Mucosa of rectum (tissue), 2 donors: Measurements from ENCODE around the gene GSE1.

Source experiments
- H3K27ac ChIP-seq, 2 donors: one replicate each; pipeline ENCODE4 v1.7.0; 2013; ENCODE audit warnings: inconsistent platforms in 2 of 2, low read depth in 2 of 2, low read length in 2 of 2
- H3K27me3 ChIP-seq, 2 donors: one replicate each; pipeline ENCODE4 v1.7.0; 2013; ENCODE audit warnings: low read length in 2 of 2; ENCODE audit not compliant: control insufficient read depth in 2 of 2, insufficient read depth in 2 of 2
- H3K36me3 ChIP-seq, 2 donors: one replicate each; pipeline ENCODE4 v1.7.0; 2013; ENCODE audit warnings: low read length in 2 of 2; ENCODE audit not compliant: control insufficient read depth in 2 of 2, insufficient read depth in 2 of 2
- H3K4me1 ChIP-seq, 2 donors: one replicate each; pipeline ENCODE4 v1.7.0; 2013; ENCODE audit warnings: low read length in 2 of 2, mild to moderate bottlenecking in 1 of 2; ENCODE audit not compliant: control insufficient read depth in 2 of 2, insufficient read depth in 2 of 2
- H3K4me3 ChIP-seq, 2 donors: one replicate each; pipeline ENCODE4 v1.7.0; 2013; ENCODE audit warnings: low read length in 2 of 2
- H3K9ac ChIP-seq, 2 donors: one replicate each; pipeline ENCODE4 v1.7.0; 2013; ENCODE audit warnings: low read length in 2 of 2, low read depth in 1 of 2, mild to moderate bottlenecking in 1 of 2
- H3K9me3 ChIP-seq, 2 donors: one replicate each; pipeline ENCODE4 v1.7.0; 2013; ENCODE audit warnings: low read length in 2 of 2; ENCODE audit not compliant: control insufficient read depth in 2 of 2
- donor health status: healthy.
- donor health status: Normal muscosa, but diverticular disease.

The GSE1 gene

GRCh38 chr16:85625485-85626117, 12.5 kb downstream of the GSE1 start:
- Histone ChIP-seq H3K36me3 (peaks cover 0 to 6% of the 10 kb centered on the region in 2 donors), H3K4me1 (peaks cover 13 to 24% of the 10 kb centered on the region in 2 donors), H3K9ac (no peak overlapping the region), H3K9me3 (no peaks in the 10 kb centered on the region), H3K27ac (no peak overlapping the region), H3K27me3 (no peaks in the 10 kb centered on the region), H3K4me3 (no peak overlapping the region)

DNA sequence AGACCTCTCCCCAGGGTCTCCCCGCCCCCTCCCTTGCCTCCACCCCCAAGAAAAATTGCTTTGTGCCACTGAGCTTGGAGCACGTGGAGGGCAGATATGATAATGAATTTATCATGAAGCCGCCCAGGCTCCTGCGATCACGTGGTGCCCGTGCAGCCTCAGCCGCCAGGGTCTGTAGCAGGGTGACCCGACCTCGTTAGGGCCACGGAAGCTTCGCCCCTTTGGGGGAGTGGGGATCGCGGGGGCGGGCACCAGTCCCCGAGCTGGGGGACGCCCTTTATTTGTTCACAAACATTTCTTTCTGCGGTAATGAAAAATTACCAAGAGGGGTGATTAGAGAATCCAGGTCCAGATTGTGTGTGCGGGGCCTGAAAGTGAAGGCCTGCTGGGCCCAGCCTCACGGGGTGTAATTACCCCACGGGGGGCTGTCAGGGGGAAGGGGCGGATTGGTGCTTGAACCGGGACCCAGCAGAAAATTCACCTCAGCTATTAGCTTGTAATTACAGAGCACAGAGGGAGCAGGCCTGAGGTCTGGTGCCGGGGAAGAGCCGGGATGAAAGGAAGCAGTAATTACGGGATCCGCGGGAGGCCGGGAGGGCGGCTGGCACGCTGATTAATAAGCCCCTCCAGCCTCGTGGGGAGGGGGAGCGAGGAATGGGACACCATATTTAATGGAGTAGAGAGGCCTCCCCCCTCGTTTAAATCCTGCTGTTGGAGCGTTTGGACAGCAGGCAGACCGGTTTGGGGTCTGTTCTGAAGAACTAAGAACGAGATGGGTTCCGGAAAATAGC, 13.3 kb downstream of the GSE1 start:
- Histone ChIP-seq H3K4me3 (no peak overlapping the region), H3K4me1 (peaks cover 6 to 16% of the 10 kb centered on the region in 2 donors), H3K27me3 (no peaks in the 10 kb centered on the region), H3K27ac (no peak overlapping the region), H3K9me3 (no peaks in the 10 kb centered on the region), H3K36me3 (peaks cover 0 to 9% of the 10 kb centered on the region in 2 donors), H3K9ac (no peak overlapping the region)

DNA sequence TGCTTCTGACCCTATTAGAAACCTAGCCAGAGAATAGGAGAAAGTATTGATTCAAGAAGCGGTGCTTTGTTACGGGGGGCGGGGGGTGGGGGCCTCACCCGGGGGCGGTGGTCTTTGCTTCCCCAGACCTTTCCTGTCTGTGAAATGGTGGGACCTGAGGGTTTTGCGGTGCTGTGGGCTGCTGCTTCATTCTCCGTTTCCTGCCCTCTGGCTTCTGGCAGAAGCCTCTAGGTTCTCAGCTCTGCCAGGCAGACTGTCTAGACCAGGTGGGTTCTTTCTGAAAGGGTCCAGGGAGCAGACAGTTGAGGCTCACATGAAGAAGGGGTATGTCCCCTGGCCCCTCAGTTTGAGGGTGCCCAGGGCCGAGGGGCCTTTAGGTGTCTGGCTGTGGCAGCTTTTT, 14.0 kb downstream of the GSE1 start:
- Histone ChIP-seq H3K4me3 (no peak overlapping the region), H3K27me3 (no peaks in the 10 kb centered on the region), H3K9me3 (no peaks in the 10 kb centered on the region), H3K36me3 (peaks cover 0 to 9% of the 10 kb centered on the region in 2 donors), H3K9ac (no peak overlapping the region), H3K27ac (no peak overlapping the region), H3K4me1 (peaks cover 0 to 9% of the 10 kb centered on the region in 2 donors)

- Histone ChIP-seq H3K27me3 (no peaks in the 10 kb centered on the region), H3K9me3 (no peaks in the 10 kb centered on the region), H3K36me3 (peaks cover 0 to 9% of the 10 kb centered on the region in 2 donors), H3K9ac (no peak overlapping the region), H3K4me1 (peaks cover 0 to 4% of the 10 kb centered on the region in 2 donors), H3K27ac (no peak overlapping the region), H3K4me3 (no peak overlapping the region)
Observed at GRCh38 chr16:85627526-85628264, 14.6 kb downstream of the GSE1 start.

DNA sequence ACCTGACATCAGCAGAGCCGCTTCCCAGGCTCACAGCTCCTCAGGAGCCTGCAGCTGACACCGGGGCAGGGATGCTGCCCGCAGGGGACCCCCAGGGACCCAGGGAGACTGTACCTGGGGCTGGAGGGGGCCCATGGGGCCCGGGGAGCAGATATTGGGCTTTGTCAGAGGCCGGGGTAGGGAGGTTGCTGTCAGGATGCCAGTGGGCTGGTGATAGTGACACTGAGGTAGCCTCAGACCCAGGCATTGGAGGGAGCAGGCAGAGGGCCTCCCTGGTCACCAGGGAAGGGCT, 15.1 kb downstream of the GSE1 start:
- Histone ChIP-seq H3K4me3 (no peak overlapping the region), H3K27ac (no peak overlapping the region), H3K36me3 (peaks cover 0 to 9% of the 10 kb centered on the region in 2 donors), H3K9me3 (no peaks in the 10 kb centered on the region), H3K27me3 (no peaks in the 10 kb centered on the region), H3K9ac (no peak overlapping the region), H3K4me1 (peaks cover 0 to 4% of the 10 kb centered on the region in 2 donors)

- Histone ChIP-seq H3K27ac (no peak overlapping the region), H3K36me3 (peaks cover 0 to 9% of the 10 kb centered on the region in 2 donors), H3K9me3 (no peaks in the 10 kb centered on the region), H3K4me3 (no peak overlapping the region), H3K27me3 (no peaks in the 10 kb centered on the region), H3K4me1 (peaks cover 0 to 4% of the 10 kb centered on the region in 2 donors), H3K9ac (no peak overlapping the region)
Observed at GRCh38 chr16:85628645-85629044, 15.5 kb downstream of the GSE1 start.

DNA sequence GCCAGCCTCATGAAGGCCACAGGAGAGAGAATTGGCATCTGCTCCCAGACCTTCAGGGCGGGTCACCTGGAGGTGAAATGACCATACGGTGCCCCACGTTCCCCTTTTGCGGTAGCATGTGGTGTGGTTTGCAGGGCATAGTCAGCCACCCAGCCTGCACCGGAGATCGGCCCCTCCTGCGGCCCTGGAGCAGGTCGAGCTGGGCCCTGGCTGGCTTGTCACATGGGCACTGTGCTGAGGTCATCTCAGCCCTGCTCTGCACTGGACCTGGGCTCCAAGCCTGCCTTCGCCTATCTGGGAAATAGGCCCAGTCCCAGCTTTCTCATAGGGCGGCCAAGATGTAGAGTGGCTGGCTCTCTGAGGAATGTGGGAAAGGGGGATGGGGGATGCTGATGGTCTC, 16.2 kb downstream of the GSE1 start:
- Histone ChIP-seq H3K9ac (no peak overlapping the region), H3K4me3 (no peak overlapping the region), H3K27me3 (no peaks in the 10 kb centered on the region), H3K27ac (no peak overlapping the region), H3K36me3 (peaks cover 0 to 9% of the 10 kb centered on the region in 2 donors), H3K4me1 (peaks cover 0 to 4% of the 10 kb centered on the region in 2 donors), H3K9me3 (no peaks in the 10 kb centered on the region)

- Histone ChIP-seq H3K27ac (no peak overlapping the region), H3K4me1 (peaks cover 0 to under 1% of the 10 kb centered on the region in 2 donors), H3K4me3 (no peak overlapping the region), H3K27me3 (no peaks in the 10 kb centered on the region), H3K9ac (no peak overlapping the region), H3K9me3 (no peaks in the 10 kb centered on the region), H3K36me3 (peaks cover 0 to 10% of the 10 kb centered on the region in 2 donors)
Observed at GRCh38 chr16:85629853-85630252, 16.7 kb downstream of the GSE1 start.

DNA sequence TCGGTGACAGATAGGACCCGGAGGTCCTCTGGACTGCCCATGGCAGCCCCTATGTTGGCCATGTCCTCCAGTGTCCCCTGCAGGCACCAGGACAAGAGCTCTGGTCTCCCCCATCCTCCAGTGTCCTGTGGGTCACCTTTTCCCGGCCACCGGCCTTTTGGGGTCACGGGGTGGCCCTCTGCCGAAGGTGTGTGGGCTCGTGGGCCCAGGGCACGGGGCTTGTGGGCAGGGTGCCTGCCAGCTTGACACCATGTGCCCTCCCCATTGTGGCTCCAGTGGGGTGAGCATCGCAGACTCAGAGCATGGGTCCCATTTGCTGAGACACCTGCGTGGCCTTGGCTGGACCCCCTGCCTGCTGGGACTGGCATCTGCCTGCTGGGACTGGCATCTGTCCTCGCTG, 18.1 kb downstream of the GSE1 start:
- H3K27ac ChIP-seq: no peak overlapping the region
- H3K27me3 ChIP-seq: no peaks in the 10 kb centered on the region
- no peak overlapping the region for H3K4me3 ChIP-seq
- no peaks in the 10 kb centered on the region for H3K4me1 ChIP-seq
- peaks cover 2 to 7% of the 10 kb centered on the region in 2 donors for H3K36me3 ChIP-seq
- no peaks in the 10 kb centered on the region for H3K9me3 ChIP-seq
- H3K9ac ChIP-seq: no peak overlapping the region

DNA sequence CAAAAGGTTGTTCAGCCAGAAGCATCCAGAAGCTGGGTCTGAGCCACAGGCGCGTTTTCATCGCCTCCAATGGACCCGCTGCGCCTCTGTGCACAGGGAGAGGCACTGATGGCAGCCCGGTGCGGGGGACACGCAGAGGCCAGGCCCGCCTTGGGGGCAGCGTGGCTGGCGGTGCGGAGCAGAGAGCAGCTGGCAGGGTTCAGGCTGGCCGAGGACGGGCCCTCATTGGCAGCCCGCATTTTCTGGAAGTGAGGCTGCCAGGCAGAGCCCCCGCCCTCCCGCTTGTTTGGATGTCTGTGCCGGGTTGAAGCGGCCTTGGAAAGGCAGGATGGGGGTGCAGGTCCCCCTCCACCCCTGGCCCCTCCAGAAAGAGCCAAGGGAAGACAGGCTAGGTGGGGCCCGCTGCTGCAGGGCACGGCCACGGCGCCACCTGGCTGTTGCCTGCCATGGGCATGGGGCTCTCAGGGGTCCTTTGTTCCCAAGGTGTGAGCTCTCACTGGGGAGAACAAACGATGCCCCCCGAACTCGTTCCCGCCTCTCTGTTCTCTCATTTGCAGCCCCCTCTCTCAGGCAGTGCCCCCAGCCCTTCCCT, 18.8 kb downstream of the GSE1 start:
- Histone ChIP-seq H3K9ac (no peak overlapping the region), H3K4me3 (no peak overlapping the region), H3K36me3 (peaks cover 3 to 7% of the 10 kb centered on the region in 2 donors), H3K9me3 (no peaks in the 10 kb centered on the region), H3K4me1 (no peaks in the 10 kb centered on the region), H3K27me3 (no peaks in the 10 kb centered on the region), H3K27ac (no peak overlapping the region)
